ENCODE results near the gene AIG1. TPM values are rescaled to one million over a fixed set of nuclear protein-coding genes. Genes with fewer than 3 reads are reported as not detected.

Gene AIG1
- total RNA-seq, 2 donors from 2014 or later = 41.3 to 67.0 TPM

DNA sequence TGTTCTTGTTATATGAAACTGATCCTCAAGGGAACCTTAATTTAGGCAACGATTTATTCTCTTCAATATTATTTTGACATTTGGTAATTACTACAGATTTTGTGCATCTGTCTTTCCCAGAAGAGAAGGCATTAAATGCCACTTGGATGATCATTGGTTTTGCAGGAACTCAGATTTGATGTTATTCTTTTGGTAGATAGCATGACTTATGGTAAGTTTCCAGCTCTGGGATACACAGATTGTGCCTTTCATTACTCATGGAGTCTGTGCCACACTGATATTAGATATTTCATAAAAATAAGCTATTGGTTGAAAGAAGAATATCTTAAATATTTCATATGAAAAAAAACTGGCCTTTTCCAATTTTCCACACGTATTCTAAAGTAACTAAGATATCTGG, 120.1 kb downstream of the AIG1 start:
- Histone ChIP-seq H3K4me3 (no peak overlapping the region), H3K36me3 (no peaks in the 10 kb centered on the region), H3K27ac (no peak overlapping the region), H3K27me3 (replicated peaks; ENCODE audit: insufficient read depth) (no peaks in the 10 kb centered on the region), H3K9me3 (no peaks in the 10 kb centered on the region), H3K4me1 (replicated peaks) (no peaks in the 10 kb centered on the region)
- intact Hi-C loops (cut with DNase I) = no loop called here
- no peak for DNase-seq (ENCODE audit: low spot score)
- 72% methylated on average over 2 of the region's 2 CpGs for WGBS
- TF ChIP-seq POLR2AphosphoS5 (IDR thresholded peaks at IDR 0.05) (no peak), POLR2A (IDR thresholded peaks at IDR 0.05) (no peak)
- TF ChIP-seq, protein P1, sequence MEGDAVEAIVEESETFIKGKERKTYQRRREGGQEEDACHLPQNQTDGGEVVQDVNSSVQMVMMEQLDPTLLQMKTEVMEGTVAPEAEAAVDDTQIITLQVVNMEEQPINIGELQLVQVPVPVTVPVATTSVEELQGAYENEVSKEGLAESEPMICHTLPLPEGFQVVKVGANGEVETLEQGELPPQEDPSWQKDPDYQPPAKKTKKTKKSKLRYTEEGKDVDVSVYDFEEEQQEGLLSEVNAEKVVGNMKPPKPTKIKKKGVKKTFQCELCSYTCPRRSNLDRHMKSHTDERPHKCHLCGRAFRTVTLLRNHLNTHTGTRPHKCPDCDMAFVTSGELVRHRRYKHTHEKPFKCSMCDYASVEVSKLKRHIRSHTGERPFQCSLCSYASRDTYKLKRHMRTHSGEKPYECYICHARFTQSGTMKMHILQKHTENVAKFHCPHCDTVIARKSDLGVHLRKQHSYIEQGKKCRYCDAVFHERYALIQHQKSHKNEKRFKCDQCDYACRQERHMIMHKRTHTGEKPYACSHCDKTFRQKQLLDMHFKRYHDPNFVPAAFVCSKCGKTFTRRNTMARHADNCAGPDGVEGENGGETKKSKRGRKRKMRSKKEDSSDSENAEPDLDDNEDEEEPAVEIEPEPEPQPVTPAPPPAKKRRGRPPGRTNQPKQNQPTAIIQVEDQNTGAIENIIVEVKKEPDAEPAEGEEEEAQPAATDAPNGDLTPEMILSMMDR (IDR thresholded peaks at IDR 0.05) = no peak

DNA sequence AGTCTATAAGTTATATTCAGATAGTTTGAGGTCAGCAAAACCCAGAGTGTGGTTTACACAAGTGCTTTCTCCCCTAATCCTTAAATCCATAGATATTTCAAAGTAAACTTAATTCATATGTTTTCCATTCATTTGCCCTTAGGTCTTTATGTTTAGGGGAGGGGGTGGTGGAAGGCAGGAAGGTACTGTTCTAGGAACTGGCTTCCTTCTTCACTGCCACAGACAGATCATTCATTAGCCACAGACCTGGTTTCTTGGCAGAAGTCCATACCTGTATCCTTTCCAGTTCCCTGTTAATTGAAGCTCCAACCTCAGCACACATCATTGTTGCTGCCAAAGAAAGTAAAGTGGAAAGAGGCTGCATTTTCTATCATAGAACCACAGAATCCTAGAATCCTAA, 123.0 kb downstream of the AIG1 start:
- Histone ChIP-seq H3K4me1 (replicated peaks) (no peaks in the 10 kb centered on the region), H3K4me3 (no peak overlapping the region), H3K9me3 (no peaks in the 10 kb centered on the region), H3K36me3 (no peaks in the 10 kb centered on the region), H3K27me3 (replicated peaks; ENCODE audit: insufficient read depth) (no peaks in the 10 kb centered on the region), H3K27ac (no peak overlapping the region)
- intact Hi-C loops (cut with DNase I) = no loop called here
- DNase-seq (ENCODE audit: low spot score) = peak; percentile 19
- TF ChIP-seq POLR2A (IDR thresholded peaks at IDR 0.05) (no peak), POLR2AphosphoS5 (IDR thresholded peaks at IDR 0.05) (no peak)
- TF ChIP-seq, protein P1 (IDR thresholded peaks at IDR 0.05) = no peak

DNA sequence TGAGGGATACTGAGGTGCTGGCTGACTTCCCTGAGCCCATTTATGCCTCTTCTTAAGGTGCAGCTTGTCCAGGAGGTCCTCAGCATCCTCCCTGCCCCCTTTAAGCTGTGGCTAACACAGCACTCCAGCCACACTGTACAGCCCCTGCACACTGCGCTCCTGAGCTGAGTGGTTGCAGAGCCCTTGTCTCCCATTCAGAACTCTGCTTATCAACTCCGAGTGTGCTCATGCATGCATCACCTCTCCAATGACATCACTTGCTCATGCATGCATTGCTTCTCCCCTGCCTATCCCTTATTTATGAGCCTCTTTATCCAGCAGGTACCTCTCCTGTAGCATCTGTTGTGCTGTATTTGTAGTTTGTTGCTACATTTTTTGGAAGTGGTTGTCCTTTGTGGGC, 124.6 kb downstream of the AIG1 start:
- Histone ChIP-seq H3K4me3 (no peak overlapping the region), H3K9me3 (no peaks in the 10 kb centered on the region), H3K27ac (no peak overlapping the region), H3K4me1 (replicated peaks) (no peaks in the 10 kb centered on the region), H3K36me3 (no peaks in the 10 kb centered on the region), H3K27me3 (replicated peaks; ENCODE audit: insufficient read depth) (no peaks in the 10 kb centered on the region)
- intact Hi-C loops (cut with DNase I) = no loop called here
- DNase-seq (ENCODE audit: low spot score) = no peak
- no peak for TF ChIP-seq POLR2A (IDR thresholded peaks at IDR 0.05)
- TF ChIP-seq, protein P1 (IDR thresholded peaks at IDR 0.05) = no peak
- TF ChIP-seq POLR2AphosphoS5 (IDR thresholded peaks at IDR 0.05) = no peak
- 92% methylated on average over 2 of the region's 2 CpGs for WGBS

DNA sequence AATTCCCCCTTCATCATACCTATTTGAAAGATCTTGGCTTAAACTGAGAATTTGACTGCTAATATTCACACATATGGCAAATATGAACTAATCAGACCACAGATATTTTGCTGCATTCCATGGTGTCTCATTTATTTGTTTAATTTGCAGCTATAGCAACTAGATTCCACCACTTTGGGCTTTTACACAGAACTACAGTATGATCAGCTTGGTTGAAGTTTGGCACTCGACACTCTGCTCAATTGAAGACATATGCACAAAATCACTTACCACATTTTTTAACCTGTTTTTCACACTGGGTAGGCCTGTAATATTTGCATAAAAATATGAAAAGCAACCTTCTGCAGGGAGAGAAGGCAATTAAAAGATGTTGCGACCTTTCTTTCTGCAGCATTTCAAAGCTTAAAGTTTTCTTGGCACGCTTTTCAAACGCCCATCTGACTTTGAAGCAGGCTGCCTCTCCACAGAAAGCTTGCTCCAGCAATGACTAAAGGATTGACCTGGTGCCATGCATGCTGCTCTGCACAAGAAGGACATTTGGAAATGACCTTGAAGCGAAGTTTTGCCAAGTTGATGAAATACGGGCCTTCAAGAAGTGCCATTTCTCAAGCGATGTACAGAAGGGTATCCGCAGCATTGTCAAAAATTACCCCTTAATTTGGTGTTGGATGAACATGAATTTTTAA, 126.7 kb downstream of the AIG1 start:
- no peaks in the 10 kb centered on the region for H3K36me3 ChIP-seq
- no peak overlapping the region for H3K27ac ChIP-seq
- intact Hi-C loops (cut with DNase I) = no loop called here
- H3K4me3 ChIP-seq = no peak overlapping the region
- H3K4me1 ChIP-seq (replicated peaks) = no peaks in the 10 kb centered on the region
- DNase-seq (ENCODE audit: low spot score) = no peak
- no peak for TF ChIP-seq POLR2AphosphoS5 (IDR thresholded peaks at IDR 0.05)
- TF ChIP-seq, protein P1 (IDR thresholded peaks at IDR 0.05) = no peak
- no peak for TF ChIP-seq POLR2A (IDR thresholded peaks at IDR 0.05)
- WGBS = 87% methylated on average over 8 of the region's 8 CpGs
- H3K9me3 ChIP-seq = no peaks in the 10 kb centered on the region
- no peaks in the 10 kb centered on the region for H3K27me3 ChIP-seq (replicated peaks; ENCODE audit: insufficient read depth)

DNA sequence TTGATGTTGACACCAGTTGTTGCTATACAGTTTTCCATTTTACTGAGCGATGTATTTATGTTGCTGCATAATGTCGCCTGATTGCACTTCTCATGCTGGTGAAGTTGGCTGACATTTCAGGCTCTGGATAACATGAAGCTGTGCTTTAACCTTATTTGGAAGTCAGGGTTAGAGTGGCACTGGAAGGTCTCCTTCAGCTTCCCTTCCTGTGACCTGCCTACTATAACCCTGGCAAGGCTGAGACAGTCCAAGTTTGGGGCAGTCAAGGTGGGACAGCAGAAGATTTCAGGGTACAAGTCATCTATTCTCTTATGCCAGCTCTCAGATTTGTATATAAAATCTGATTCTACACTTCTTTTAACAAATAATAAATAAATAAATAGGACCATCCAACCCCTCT, 127.6 kb downstream of the AIG1 start:
- WGBS = 98% methylated on average over 2 of the region's 2 CpGs
- H3K4me3 ChIP-seq = no peak overlapping the region
- no peaks in the 10 kb centered on the region for H3K4me1 ChIP-seq (replicated peaks)
- intact Hi-C loops (cut with DNase I) = no loop called here
- no peak overlapping the region for H3K27ac ChIP-seq
- H3K27me3 ChIP-seq (replicated peaks; ENCODE audit: insufficient read depth) = no peaks in the 10 kb centered on the region
- DNase-seq (ENCODE audit: low spot score) = no peak
- TF ChIP-seq POLR2A (IDR thresholded peaks at IDR 0.05) (no peak), POLR2AphosphoS5 (IDR thresholded peaks at IDR 0.05) (no peak)
- TF ChIP-seq, protein P1 (IDR thresholded peaks at IDR 0.05) = no peak
- H3K9me3 ChIP-seq = no peaks in the 10 kb centered on the region
- no peaks in the 10 kb centered on the region for H3K36me3 ChIP-seq
